Forelimb muscle (tissue), 1 donor: ENCODE measurements around the gene ROR2. TPM values are rescaled to one million over a fixed set of nuclear protein-coding genes. Genes with fewer than 3 reads are reported as not detected.

Experiments used
- DNase-seq: peaks from one replicate; pipeline ENCODE4 v3.0.0-alpha.2; 2013; ENCODE audit warnings: low read depth
- polyA plus RNA-seq: library from polyadenylated mRNA; unstranded; fragments of 120-200 nt; gene quantifications from one replicate; pipeline ENCODE4 v1.2.1, GENCODE V29; 2013; ENCODE audit not compliant: insufficient read length

ROR2 gene
- polyA plus RNA-seq, 1 donor = 2.7 TPM

DNA sequence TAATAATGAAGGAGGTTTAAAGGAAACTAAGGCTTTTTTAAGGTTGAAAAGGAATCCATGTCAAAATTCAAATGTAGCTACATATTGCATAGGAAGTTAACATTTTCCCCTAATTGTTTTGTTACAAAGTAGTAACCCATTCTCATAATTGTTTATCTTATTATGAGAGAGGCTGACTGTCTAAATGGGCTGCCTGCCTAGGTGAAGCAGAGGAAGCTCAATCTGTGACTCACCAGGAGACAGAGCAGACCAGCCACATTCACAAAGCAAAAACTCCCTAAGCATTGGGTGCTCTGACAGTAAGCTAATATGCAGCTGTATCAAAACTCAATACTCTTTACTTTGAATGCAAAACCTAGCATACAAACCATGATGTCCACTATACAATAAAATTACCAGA lies 208.5 kb downstream of the ROR2 start:
- no peak for DNase-seq

DNA sequence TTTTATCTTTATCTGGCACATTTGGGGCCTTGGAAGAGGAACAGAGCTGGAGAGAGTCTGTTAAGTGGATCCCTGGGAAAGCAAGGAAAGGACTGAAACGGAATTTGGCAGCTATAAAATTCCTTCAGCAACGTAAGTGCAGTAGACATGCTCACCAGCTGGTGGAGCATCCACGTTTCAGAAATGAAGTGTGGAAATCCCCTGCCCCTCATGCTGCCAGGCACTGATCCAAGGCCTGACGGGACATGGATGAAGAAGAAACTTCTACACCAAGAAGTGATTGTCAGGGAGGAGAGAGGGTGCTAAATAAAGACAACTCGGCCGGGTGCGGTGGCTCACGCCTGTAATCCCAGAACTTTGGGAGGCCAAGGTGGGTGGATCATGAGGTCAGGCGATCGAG lies 209.3 kb downstream of the ROR2 start:
- peak; percentile 51 for DNase-seq

DNA sequence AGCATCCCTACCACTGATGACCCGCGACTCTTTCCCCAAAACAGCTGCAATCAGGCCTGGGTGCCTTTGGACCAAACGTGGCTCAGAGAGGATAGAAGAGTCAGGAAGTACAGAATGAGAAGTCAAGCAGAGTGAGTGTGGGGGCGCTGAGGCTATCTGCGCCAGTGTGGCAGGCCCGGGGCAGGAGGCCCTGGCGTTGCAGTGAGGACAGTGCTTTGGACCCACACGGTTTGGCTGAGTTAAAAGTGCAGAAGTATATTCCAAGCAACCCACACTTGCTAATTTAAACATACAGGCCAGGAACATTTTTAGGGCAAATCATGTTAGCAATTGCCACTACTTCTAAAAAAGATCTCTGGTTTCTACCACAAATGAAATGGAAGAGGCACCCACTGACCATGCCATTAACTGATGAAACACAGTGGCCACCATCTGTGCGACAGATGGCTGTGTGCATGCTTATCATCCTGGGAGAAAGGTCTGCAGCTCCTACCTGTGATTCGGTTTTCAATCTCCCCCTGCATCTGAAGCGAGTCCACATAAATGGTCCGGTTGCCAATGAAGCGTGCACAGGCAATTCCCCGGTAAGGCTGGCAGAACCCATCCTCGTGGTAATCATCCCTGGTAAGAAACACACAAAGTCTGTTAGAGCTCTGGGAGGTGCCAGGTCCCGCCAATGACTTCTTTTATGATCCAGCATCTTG lies 213.0 kb downstream of the ROR2 start:
- DNase-seq = no peak

DNA sequence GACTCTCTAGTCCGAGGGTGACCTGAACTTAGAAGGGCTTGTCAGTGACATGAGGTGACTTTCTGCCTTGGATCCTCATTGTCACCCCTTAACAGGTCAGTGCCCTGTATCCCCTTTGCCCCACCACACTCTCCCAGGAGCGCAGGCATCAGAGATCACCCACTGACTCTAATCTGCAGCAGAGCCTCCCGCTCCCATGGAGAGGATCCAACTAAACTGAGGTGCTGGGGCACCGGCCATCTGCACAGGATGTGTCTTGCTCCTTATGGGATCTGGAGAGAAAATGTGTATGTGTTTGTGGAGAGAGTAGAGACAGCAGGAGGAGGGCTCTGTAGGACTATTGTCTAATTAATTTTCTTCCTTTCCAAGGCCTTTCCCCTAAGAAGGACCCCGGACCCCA lies 213.7 kb downstream of the ROR2 start:
- DNase-seq = no peak

DNA sequence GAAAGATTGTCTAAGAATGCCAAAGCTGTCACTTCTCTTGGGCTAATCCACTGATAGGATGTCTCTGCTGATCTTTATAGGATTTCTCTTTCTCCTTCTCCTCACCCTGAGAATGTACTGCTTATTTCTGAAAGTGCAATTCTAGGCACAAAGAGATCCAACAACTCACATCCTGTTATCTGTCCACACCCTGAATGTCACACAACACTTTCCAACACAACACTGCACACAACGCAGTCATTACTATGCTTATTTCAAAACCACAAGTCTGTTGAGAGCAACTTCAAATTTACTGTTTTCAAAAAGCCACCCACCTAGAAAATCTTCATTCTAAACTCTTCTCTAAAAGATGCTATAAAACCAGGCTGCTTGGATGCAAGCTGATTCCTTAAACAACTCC lies 215.0 kb downstream of the ROR2 start:
- DNase-seq = no peak

DNA sequence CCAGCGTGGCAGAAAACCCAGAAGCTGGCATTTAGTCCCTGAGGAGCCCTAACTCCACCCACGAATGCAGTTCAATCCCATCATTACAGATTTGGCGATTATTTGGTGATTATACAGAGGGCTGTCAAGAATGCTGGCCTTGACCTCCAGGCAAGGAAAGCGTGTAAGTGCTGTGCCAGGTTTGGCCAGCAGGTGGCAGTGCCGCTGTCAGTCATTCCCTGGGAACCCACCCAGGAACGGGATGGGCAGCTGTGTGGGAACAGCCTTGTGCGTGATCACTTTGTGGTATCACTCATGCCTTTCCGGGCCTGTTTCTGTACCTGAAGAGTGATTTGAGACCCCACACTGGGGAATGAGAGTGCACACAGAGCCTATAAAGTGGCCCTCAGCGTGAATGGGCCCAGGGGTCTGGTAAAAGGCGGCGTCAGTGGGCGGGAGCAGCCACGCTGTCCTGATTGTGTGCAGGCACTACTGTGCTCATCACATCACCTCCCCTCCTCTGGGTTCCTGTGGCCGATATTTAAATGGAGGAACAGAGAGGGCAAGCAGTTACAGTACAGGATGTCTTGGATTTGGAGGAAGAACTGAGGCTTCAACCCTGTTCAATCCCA lies 215.6 kb downstream of the ROR2 start:
- DNase-seq = no peak

DNA sequence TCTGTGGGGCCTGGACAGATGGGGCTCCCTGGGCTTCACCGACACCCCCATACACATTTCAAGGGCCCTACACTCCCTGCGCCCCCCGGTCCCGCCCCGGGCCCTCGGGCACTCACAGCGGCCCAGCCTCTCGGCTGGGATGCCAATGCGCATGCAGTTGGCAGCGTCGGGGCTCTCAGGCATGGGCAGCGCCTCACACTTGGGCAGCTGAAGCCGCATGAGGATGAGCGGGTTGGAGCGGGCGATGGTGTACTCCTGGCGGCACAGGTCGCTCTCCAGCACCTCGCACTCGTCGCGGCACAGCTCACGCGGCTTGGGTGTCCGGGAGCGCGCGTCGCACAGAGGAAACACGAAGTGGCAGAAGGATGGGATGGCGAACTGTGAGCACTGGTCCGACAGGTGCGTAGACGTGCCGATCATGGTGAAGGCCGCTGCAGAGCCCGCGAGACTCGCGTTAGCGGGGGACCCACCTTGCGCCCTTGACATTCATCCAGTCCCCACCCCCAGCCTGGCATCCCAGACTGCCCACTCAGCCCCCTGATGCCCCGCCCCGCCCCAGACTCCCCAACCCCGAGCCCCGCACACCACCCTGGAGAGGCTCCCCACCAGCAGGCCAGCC lies 216.9 kb downstream of the ROR2 start:
- no peak for DNase-seq

DNA sequence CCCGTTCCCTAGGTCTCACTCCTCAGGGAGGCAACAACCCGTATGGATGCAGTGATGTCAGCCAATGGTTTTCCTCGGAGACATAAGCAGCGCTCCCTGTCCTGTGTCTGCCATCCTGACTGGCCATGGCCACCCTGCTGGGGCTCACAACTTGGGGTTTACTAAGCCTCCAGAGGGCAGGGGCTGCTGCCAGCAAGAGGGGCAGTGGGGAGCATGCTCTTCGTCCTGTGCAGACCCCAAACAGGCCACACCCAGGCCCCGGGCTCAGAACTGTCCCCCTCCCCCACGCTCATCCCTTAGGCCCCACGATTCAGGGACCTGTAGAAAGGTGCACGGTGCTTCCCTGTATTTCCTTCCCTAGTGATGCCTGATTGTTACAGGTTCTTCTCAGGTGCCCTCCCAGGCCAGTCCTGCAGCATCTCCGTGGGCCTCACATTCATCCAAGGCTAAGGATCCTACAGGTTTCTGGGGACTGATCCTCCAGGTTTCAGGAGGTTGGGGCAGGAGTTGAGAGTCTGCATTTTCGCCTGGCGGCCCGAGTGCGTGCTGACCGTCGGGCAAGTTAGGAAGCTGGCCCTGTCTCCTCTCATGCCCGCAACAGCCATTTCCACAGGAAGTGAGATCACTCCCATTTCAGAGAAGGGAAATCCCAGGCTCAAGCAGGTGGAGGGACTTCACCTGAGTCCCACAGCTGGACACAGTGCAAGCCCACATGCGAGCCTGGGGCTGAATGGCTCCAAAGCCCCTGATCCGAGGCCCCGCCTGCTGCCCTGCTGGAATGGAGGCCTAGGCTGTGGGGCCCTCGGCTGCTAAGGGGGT lies 217.6 kb downstream of the ROR2 start:
- no peak for DNase-seq

DNA sequence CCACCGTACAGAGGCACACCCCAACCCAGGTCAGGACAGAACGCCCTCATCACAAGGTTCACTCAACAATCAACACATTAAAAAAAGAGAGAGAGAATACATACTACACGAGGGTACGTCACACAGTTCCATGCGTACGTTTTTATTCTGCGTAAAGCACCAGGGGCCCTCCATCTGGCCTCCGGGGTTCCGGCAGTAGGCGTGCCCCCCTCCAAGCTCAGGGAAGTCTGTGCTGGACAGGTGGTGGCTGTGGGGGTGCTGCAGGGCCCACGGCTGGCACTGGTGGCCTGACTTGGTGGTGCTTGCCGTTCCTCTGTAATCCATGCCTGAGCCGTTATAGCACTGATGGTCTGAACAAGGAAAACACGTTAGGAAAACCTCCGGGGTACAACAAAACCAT lies 219.2 kb downstream of the ROR2 start:
- DNase-seq = no peak

DNA sequence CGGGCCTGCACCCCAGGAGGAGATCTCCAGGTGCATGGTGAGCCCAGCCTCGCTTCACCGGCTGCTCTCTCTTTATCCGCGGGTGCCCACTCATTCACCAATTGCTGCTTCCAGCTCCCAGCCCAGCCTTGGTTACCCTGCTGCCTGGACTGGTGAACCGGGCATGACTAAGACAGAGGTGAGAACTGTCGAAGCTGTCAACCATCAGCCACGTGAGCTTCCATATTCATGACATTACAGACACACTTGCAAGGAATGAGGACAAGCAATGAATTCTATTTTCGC lies 220.5 kb downstream of the ROR2 start:
- DNase-seq = no peak

DNA sequence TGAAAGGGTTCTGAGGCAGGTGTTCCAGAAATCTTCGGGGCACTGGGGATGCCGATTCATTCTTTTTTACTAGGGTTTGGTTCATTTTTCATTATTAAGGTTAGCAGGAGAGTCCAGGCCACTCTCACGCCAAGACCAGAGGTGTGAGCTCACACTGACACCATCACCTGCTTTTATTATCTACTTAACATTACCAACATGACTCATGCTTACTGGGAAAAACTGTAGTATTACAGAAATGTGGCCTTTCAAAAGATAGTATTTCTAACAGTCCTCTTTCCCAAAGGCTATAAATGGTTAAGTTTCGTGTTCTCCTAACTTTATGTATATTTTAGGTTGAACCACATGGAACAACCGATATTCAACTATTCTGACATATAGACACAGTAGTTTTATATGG lies 222.1 kb downstream of the ROR2 start:
- no peak for DNase-seq

DNA sequence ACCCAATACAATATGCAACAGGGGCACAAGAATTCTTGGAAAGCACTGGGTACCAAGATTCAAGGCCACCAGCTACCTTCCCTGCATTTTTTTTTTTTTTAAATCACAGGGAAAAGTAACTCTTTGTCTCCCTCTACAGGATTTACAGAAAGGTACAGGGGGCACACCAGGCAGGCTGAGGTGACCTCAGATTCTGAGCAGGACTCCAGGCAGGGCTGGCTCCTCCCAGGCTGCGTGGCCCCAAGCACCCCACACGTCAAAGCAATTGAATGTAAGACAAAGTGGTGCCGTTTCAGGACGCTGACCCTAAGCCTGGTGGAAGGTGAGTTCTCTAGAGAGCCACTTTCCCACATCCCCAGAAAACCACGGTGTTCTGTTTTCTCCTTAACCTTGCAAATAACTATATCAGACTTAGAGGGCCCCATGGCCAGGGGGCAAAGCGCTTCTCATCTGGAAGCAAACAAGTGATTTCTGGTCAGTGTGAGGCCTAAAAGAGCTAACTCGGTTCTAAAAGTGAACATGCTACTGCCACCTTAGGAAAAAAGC lies 222.6 kb downstream of the ROR2 start:
- DNase-seq = no peak

DNA sequence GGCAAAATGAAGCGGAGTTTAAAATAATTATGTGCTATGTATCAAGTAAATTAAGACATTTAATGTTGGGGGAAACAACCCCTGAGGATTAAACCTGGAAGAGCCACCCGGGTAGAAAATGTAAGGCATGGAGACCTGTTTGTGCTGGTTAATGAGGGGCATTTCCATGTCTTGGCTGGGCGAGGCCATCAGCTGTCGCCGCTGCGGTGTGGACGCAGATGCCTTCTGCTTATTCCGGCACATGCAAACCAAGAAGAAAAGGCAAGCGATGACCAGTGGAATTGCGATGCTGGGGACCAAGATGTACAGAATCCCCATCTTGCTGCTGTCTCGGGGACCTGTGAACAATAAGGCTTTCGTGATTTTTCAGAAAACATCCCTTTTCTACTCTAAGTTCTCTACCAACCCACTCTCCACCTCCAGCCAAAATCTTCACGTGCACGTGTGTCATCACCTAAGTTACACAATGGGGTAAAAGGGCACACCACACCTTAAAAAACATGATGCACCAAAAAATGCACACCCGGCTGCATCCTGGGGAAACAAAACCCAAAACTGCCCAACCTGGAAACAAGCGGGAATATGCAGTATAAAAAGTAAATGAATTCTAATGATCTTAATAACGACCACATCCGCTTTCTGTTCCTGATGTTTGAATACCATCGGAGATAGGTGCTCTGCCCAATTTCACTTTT lies 223.5 kb downstream of the ROR2 start:
- DNase-seq = no peak

DNA sequence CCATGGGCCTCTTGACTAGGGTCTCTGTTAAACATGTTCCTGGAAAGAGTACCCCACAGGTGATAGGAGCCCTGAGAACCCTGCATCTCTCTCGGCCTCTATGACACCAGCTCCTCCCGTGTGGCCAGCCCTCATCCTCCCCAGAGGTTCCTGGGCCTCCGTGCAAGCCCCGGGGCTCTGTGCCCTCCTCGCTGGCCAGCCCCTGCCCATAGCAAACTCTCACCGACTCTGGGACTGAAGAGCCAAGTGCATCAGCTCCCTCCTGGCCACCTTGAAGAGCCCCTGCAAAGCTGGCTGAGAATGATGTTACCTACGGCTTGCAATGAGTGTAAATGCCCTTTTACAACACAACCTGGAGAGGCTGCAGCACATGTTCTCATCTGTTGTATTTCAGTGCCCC lies 224.4 kb downstream of the ROR2 start:
- DNase-seq = no peak

DNA sequence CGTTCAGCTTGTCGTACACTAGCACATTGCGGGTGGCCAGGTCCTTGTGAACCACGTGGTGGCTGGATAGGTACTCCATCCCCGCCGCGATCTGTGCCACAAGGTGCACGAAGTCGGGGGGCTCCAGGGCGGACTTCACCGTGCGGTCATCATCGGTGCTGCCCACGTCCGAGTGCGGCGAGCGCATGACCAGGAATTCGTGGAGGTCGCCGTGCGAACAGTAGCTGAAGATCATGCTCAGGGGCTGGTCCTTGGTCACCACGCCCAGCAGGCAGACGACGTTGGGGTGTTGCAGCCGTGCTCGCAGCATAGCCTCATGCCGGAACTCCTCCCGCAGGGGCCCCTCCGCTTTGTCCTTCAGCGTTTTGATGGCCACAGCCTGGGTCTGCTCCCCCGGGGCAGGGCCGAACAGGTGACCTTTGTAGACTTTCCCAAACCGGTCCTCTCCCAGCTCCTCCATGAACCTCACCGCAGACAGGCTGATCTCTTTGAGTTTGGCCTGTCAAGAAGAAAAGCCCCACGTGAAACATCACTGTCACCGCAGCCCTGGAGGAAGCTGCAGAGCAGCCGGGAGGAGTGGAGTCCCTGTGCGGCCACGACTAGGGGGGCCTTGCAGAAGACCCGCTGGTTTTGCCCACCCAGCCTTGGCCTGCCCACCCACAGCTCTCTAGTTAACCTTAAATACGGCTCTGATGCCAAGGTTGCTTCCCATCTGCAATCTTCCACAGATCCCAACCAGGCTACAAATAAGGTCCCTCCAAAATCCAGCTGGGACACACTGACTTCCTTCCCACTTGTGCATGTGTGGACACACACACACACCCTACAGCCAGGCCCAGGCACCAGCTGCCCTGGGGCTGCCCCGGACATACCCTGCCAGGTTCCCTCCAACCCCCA lies 225.2 kb downstream of the ROR2 start:
- DNase-seq = no peak

DNA sequence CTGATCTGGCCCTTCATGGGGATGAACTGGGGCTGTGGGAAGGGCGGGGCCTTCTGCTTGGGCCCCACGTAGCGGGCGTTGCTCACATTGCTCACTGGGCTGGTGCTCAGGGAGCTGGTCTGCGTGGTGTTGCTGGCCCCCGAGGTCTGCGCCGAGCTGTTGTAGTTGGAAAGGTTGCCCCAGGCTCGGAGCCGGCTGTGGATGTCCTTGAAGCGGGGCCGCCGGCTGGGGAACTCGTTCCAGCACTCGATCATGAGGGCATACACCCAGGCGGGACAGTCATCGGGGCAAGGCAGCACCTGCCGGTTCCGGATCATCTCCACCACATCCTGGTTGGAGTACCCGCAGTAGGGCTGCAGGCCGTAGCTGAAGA lies 226.0 kb downstream of the ROR2 start:
- DNase-seq = no peak

DNA sequence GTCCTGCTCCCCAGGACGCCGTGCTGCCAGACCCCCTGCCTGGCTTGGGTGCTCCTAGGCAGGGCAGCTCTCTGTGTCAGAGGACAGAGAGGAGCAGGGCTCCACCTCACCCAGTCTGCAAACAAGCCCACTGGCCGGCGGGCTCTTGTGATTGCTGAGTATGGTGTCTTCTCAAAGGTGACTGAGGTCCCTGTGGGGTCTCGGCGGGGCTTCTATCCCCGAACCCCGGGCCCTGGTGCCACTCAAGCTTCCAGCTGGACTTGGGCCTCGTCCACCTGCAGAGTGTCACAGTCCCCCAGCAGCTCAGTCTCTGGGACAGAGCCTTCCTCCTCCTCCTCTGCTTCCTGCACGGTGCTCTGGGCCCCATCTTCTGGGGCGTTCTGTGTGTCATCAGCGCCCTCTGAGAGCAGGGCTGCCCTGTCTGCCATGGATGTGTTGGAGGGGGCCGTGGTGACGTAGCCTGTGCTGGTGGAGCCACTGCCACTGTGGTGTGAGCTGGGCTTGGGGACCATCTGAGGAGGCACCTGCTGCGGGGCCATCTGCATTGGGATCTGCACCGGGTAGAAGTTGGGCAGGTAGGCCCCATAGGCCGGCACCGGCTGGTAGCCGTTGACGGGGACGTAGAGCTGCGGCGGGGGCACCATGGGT lies 226.5 kb downstream of the ROR2 start:
- DNase-seq = no peak

DNA sequence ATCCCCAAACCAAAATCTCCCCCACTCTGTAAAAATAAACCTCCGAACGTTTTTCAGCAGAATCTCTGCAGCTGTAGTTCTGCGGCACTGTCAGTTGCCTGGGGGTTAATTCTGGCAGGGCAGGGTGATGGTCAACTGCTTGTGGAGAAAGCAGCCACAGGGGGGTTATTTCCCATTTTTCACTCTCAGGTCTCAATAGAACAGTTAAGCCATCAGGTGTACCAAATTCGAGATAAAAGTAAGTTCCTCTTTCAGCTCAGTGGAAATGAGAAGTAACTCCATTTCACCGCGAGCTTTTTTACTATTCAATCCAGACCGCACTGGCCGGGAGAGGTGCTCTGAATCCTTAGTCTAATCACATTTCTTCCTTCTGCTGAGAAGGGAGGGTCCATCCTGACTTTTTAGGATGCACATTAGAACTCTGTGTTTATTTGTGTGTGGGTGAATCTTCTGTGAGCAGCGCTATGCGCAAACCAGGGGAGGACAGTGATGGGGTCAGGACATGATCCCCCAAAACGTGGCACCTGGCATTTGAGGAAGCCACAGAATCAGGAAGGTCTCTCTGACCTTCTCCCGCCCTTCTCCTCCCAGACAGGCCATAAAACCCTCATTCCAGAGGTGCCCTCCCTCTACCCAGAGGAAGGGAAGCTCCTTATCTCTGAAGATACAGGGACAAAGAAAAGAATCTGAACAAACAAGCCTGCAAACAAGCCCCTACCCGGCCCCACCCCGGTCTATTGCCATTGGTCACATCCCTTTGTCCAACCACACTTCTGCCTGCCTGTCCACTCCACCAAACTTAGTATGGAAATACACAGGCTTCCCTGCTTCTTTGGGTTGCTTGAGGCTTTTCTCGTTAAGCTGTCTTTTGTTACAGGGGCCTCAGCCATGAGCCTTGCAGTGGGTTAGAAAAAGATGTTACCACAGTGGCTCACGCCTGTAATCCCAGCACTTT lies 229.0 kb downstream of the ROR2 start:
- DNase-seq = no peak

DNA sequence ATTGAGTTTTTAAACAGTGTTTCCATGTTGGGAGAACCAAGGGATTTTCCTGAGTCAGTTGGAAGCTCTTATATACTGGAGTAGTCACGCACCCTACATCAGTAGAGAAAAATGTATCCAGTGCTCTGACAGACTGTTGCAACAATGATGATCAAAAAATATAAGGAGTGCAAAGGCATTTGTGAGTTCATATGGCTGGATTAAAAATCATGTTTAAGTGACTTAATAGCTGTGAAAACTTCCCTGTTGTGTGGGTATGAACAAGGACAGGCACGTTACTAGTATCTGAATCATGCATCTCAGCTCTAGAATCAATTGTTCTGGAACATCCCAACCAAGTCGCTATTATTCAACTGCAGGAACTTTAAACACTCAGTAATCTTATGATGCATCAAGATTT lies 229.7 kb downstream of the ROR2 start:
- DNase-seq = no peak
